Endometrial microvascular endothelial cells (primary cell): ENCODE data around the gene NEDD9. TPM values are rescaled to one million over a fixed set of nuclear protein-coding genes. Genes with fewer than 3 reads are reported as not detected.

Experiments
- in situ Hi-C: cut with HindIII; loops from 2 replicates; pipeline ENCODE4 v1.10.0; 2017; ENCODE audit warnings: low sequenced_read_pairs, low pct_unique_long_range_greater_than_20kb; ENCODE audit errors: inconsistent ontology term
- total RNA-seq: library from RNA; depleted of rRNA; stranded (reverse); fragments of >200 nt; gene quantifications from one replicate; pipeline ENCODE4 v1.2.3, GENCODE V29; 2015; ENCODE audit errors: inconsistent ontology term

Gene NEDD9
- total RNA-seq, 1 donor from 2014 or later, result 53.2 TPM

GRCh38 chr6:11168091-11168635, 64.3 kb downstream of the NEDD9 start:
- in situ Hi-C loops, result no loop called here

GRCh38 chr6:11166948-11167347, 65.5 kb downstream of the NEDD9 start:
- in situ Hi-C loops, result no loop called here

GRCh38 chr6:11164717-11165646, 67.5 kb downstream of the NEDD9 start:
- in situ Hi-C loops, result no loop called here

- in situ Hi-C loops, result no loop called here
Observed at GRCh38 chr6:11163932-11164331, 68.5 kb downstream of the NEDD9 start.

GRCh38 chr6:11162262-11162661, 70.2 kb downstream of the NEDD9 start:
- in situ Hi-C loops, result no loop called here

- in situ Hi-C loops, result no loop called here
Observed at GRCh38 chr6:11161031-11161956, 71.2 kb downstream of the NEDD9 start.

GRCh38 chr6:11160199-11160598, 72.3 kb downstream of the NEDD9 start:
- in situ Hi-C loops, result no loop called here

GRCh38 chr6:11155589-11155988, 76.9 kb downstream of the NEDD9 start:
- in situ Hi-C loops, result no loop called here

GRCh38 chr6:11153447-11153846, 79.0 kb downstream of the NEDD9 start:
- in situ Hi-C loops, result no loop called here

- in situ Hi-C loops, result no loop called here
Observed at GRCh38 chr6:11152581-11152980, 79.9 kb downstream of the NEDD9 start.

GRCh38 chr6:11151488-11151887, 81.0 kb downstream of the NEDD9 start:
- in situ Hi-C loops, result no loop called here

- in situ Hi-C loops, result no loop called here
Observed at GRCh38 chr6:11149551-11149950, 82.9 kb downstream of the NEDD9 start.

- in situ Hi-C loops, result no loop called here
Observed at GRCh38 chr6:11146117-11146826, 86.2 kb downstream of the NEDD9 start.

GRCh38 chr6:11144393-11144851, 88.0 kb downstream of the NEDD9 start:
- in situ Hi-C loops, result no loop called here

GRCh38 chr6:11143394-11144371, 88.8 kb downstream of the NEDD9 start:
- in situ Hi-C loops, result no loop called here

GRCh38 chr6:11142296-11143027, 90.0 kb downstream of the NEDD9 start:
- in situ Hi-C loops, result no loop called here

GRCh38 chr6:11141295-11141694, 91.2 kb downstream of the NEDD9 start:
- in situ Hi-C loops, result no loop called here
